ENCODE data around the gene KIF1B.

DNA sequence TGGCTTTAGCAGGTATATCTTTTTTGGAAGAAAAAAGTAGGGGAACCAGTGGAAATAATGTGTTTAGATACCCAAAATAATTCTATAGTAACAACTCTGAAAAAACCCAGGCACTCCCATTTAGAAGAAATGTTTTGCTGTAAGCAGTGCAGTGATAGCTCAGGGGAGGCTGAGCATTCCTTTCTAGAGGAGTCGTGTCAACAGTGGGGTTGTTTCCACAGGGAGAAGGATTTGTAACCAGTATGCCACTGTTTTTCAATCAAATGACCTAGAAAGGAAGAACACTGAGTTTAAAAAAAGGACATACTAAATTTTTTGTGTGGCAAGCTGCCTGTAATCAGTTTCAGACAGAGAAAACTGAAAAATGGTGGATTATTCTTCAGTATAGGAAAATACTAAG is 190.9 kb downstream of the KIF1B start:
- TF ChIP-seq, protein P1, sequence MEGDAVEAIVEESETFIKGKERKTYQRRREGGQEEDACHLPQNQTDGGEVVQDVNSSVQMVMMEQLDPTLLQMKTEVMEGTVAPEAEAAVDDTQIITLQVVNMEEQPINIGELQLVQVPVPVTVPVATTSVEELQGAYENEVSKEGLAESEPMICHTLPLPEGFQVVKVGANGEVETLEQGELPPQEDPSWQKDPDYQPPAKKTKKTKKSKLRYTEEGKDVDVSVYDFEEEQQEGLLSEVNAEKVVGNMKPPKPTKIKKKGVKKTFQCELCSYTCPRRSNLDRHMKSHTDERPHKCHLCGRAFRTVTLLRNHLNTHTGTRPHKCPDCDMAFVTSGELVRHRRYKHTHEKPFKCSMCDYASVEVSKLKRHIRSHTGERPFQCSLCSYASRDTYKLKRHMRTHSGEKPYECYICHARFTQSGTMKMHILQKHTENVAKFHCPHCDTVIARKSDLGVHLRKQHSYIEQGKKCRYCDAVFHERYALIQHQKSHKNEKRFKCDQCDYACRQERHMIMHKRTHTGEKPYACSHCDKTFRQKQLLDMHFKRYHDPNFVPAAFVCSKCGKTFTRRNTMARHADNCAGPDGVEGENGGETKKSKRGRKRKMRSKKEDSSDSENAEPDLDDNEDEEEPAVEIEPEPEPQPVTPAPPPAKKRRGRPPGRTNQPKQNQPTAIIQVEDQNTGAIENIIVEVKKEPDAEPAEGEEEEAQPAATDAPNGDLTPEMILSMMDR (IDR thresholded peaks at IDR 0.05) = no peak
- no peak for TF ChIP-seq POLR2A (IDR thresholded peaks at IDR 0.05)
- no peak for TF ChIP-seq EP300 (IDR thresholded peaks at IDR 0.05)
- TF ChIP-seq POLR2AphosphoS5 (IDR thresholded peaks at IDR 0.05) = no peak

Measured in upper lobe of left lung (tissue), 4 donors.